Neural cell (in vitro differentiated cells): ENCODE data around the gene TTC34. TPM values are rescaled to one million over a fixed set of nuclear protein-coding genes. Genes with fewer than 3 reads are reported as not detected.
"Not testable (repeated sequence)": the region's sequence is repeated elsewhere in the genome, so short reads cannot be mapped to it uniquely, and the experiment has no call there.

ENCODE experiments used
- H2AFZ ChIP-seq: fragments of 200-600, 300-800 bp; sonication (generic), shearing (Covaris generic); 2 replicates; pipeline ENCODE4 v1.6.0; 2014; ENCODE audit warnings: low read depth, mild to moderate bottlenecking, antibody characterized with exemption, low read length, moderate library complexity
- H3F3A ChIP-seq: fragments of 200-600 bp; shearing (Covaris generic); 2 replicates; pipeline ENCODE4 v1.6.1; 2016; ENCODE audit warnings: mild to moderate bottlenecking, moderate library complexity, mixed read lengths, antibody characterized with exemption, low read length; ENCODE audit not compliant: insufficient read depth, poor library complexity, severe bottlenecking
- H3K27ac ChIP-seq: fragments of 200-600, 300-800 bp; sonication (generic), shearing (Covaris generic); 2 replicates; pipeline ENCODE4 v1.5.1; 2014; ENCODE audit warnings: mild to moderate bottlenecking, low read length, moderate library complexity
- H3K27me3 ChIP-seq: fragments of 300-800, 200-600 bp; sonication (generic), shearing (Covaris generic); 2 replicates; pipeline ENCODE4 v1.6.0; 2014; ENCODE audit warnings: mild to moderate bottlenecking, low read depth, low read length, moderate library complexity; ENCODE audit not compliant: insufficient read depth
- H3K36me3 ChIP-seq: fragments of 300-800, 200-600 bp; sonication (generic), shearing (Covaris generic); 2 replicates; pipeline ENCODE4 v1.5.1; 2014; ENCODE audit warnings: mild to moderate bottlenecking, antibody characterized with exemption, low read length, moderate library complexity; ENCODE audit not compliant: insufficient read depth
- H3K4me2 ChIP-seq: fragments of 300-800, 200-600 bp; sonication (generic), shearing (Covaris generic); 2 replicates; pipeline ENCODE4 v1.6.0; 2014; ENCODE audit warnings: mild to moderate bottlenecking, low read length
- H3K4me3 ChIP-seq: fragments of 300-800, 200-600 bp; sonication (generic), shearing (Covaris generic); 2 replicates; pipeline ENCODE4 v1.5.1; 2014; ENCODE audit warnings: mild to moderate bottlenecking, low read length, moderate library complexity
- H3K79me2 ChIP-seq: fragments of 200-600 bp; shearing (Covaris generic); replicated peaks from 2 replicates; pipeline ENCODE4 v1.6.0; 2014; ENCODE audit warnings: mild to moderate bottlenecking, low read length, moderate library complexity; ENCODE audit not compliant: insufficient read depth
- H3K9ac ChIP-seq: fragments of 300-800, 200-600 bp; sonication (generic), shearing (Covaris generic); 2 replicates; pipeline ENCODE4 v1.6.1; 2016; ENCODE audit warnings: mild to moderate bottlenecking, low read length, mixed read lengths
- H3K9me2 ChIP-seq: fragments of 200-600 bp; shearing (Covaris generic); 2 replicates; pipeline ENCODE4 v1.6.1; 2016; ENCODE audit warnings: mild to moderate bottlenecking, low read length, mixed read lengths; ENCODE audit not compliant: insufficient read depth
- H3K9me3 ChIP-seq: fragments of 200-600, 300-800 bp; sonication (generic), shearing (Covaris generic); 2 replicates; pipeline ENCODE4 v1.6.1; 2016; ENCODE audit warnings: mild to moderate bottlenecking, mixed run types, low read length, moderate library complexity, mixed read lengths
- H4K20me1 ChIP-seq: fragments of 200-600 bp; shearing (Covaris generic); 2 replicates; pipeline ENCODE4 v1.6.1; 2016; ENCODE audit warnings: mild to moderate bottlenecking, mixed run types; ENCODE audit not compliant: insufficient read depth
- EP300 ChIP-seq: fragments of 450-650 bp; conservative IDR thresholded peaks from 2 replicates; pipeline ENCODE4 v1.6.1; 2014; ENCODE audit warnings: antibody characterized with exemption, mild to moderate bottlenecking, moderate library complexity; ENCODE audit not compliant: poor library complexity, severe bottlenecking
- EZH2 ChIP-seq: fragments of 200-600, 300-800 bp; shearing (Covaris generic), sonication (generic); IDR thresholded peaks from 2 replicates; pipeline ENCODE4 v1.6.1; 2014; ENCODE audit warnings: antibody characterized with exemption, low read length, borderline replicate concordance, mild to moderate bottlenecking; ENCODE audit not compliant: insufficient read depth, poor library complexity, severe bottlenecking
- MXI1 ChIP-seq: fragments of 450-650 bp; conservative IDR thresholded peaks from 2 replicates; pipeline ENCODE4 v1.6.1; 2014; ENCODE audit warnings: antibody characterized with exemption, mild to moderate bottlenecking; ENCODE audit not compliant: poor library complexity, severe bottlenecking
- POLR2AphosphoS5 ChIP-seq: IDR thresholded peaks from 2 replicates; pipeline ENCODE4 v1.6.1; 2012
- RAD21 ChIP-seq: fragments of 450-650 bp; conservative IDR thresholded peaks from 2 replicates; pipeline ENCODE4 v1.6.1; 2014; ENCODE audit warnings: antibody characterized with exemption, mild to moderate bottlenecking, moderate library complexity
- SMC3 ChIP-seq: fragments of 450-650 bp; conservative IDR thresholded peaks from 2 replicates; pipeline ENCODE4 v1.6.1; 2014; ENCODE audit warnings: antibody characterized with exemption, mild to moderate bottlenecking, moderate library complexity; ENCODE audit not compliant: poor library complexity
- TAF1 ChIP-seq: IDR thresholded peaks from 2 replicates; pipeline ENCODE4 v1.6.1; 2012; ENCODE audit warnings: low read depth
- polyA plus RNA-seq: library from polyadenylated mRNA; depleted of rRNA; stranded (reverse); fragments of >200 nt; gene quantifications from 2 replicates; pipeline ENCODE4 v1.2.3, GENCODE V29; 2014
- TF ChIP-seq, protein P1 (sequence below): IDR thresholded peaks from 2 replicates; pipeline ENCODE4 v1.6.1; 2012; ENCODE audit warnings: borderline replicate concordance
- TF ChIP-seq, protein P2 (sequence below): fragments of 450-650 bp; IDR thresholded peaks from 2 replicates; pipeline ENCODE4 v1.5.1; 2014; ENCODE audit warnings: antibody characterized with exemption, mild to moderate bottlenecking, moderate library complexity; ENCODE audit not compliant: poor library complexity, severe bottlenecking

The TTC34 gene
- polyA plus RNA-seq, 1 donor from 2014 or later: 0.05 TPM

DNA sequence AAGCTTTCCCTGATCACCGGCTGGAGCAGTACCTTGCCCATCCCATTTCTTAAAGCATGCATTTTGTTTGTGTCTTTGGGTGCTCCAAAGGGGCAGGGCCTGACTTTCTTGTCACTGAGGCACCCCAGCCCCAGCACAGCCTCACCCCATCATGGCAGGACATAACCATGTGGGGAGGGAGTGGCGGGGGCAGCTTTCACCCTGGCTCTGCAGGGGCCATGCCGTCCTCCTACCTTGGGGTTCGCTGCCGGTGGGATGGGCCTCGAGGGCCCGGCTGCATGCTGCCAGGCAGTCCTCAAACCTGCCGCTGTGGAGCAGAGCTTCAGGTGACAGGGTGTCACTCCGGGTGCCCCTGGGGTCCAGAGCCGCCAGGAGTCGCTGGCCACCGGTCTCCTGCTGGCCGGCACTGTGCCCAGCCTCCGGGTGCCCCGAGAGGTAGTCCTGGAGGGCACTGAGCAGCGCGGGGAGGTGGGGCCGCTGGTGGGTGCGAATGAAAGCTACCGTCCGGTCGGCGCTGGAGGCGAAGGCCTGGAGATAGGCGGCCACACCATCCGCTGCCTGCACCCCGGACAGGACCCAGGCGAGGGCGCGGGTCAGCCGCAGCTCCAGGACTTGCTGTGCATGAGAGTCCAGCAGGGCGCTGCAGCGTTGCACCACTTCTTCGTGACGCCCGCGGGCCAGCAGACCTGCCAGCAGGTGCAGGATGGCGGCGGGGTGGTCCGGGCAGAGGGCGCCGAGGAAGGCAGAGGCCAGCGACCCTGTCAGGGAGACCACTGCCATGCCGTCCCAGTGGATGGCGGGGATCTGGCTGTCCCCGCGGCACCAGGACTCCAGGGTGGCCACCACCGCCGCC, 1.5 kb downstream of the TTC34 start:
- H3K4me3 ChIP-seq: no peak overlapping the region
- H3K9me2 ChIP-seq: no peaks in the 10 kb centered on the region
- H3K79me2 ChIP-seq: no peaks in the 10 kb centered on the region
- no peaks in the 10 kb centered on the region for H3K27me3 ChIP-seq
- H3K27ac ChIP-seq: no peak overlapping the region
- H3K4me2 ChIP-seq: no peak overlapping the region
- H3K9ac ChIP-seq: no peak overlapping the region
- no peak for TF ChIP-seq POLR2AphosphoS5
- no peak for TF ChIP-seq TAF1
- no peak for TF ChIP-seq RAD21
- TF ChIP-seq EP300: no peak
- TF ChIP-seq MXI1: no peak
- TF ChIP-seq, protein P1, sequence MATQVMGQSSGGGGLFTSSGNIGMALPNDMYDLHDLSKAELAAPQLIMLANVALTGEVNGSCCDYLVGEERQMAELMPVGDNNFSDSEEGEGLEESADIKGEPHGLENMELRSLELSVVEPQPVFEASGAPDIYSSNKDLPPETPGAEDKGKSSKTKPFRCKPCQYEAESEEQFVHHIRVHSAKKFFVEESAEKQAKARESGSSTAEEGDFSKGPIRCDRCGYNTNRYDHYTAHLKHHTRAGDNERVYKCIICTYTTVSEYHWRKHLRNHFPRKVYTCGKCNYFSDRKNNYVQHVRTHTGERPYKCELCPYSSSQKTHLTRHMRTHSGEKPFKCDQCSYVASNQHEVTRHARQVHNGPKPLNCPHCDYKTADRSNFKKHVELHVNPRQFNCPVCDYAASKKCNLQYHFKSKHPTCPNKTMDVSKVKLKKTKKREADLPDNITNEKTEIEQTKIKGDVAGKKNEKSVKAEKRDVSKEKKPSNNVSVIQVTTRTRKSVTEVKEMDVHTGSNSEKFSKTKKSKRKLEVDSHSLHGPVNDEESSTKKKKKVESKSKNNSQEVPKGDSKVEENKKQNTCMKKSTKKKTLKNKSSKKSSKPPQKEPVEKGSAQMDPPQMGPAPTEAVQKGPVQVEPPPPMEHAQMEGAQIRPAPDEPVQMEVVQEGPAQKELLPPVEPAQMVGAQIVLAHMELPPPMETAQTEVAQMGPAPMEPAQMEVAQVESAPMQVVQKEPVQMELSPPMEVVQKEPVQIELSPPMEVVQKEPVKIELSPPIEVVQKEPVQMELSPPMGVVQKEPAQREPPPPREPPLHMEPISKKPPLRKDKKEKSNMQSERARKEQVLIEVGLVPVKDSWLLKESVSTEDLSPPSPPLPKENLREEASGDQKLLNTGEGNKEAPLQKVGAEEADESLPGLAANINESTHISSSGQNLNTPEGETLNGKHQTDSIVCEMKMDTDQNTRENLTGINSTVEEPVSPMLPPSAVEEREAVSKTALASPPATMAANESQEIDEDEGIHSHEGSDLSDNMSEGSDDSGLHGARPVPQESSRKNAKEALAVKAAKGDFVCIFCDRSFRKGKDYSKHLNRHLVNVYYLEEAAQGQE: no peak
- TF ChIP-seq, protein P2, sequence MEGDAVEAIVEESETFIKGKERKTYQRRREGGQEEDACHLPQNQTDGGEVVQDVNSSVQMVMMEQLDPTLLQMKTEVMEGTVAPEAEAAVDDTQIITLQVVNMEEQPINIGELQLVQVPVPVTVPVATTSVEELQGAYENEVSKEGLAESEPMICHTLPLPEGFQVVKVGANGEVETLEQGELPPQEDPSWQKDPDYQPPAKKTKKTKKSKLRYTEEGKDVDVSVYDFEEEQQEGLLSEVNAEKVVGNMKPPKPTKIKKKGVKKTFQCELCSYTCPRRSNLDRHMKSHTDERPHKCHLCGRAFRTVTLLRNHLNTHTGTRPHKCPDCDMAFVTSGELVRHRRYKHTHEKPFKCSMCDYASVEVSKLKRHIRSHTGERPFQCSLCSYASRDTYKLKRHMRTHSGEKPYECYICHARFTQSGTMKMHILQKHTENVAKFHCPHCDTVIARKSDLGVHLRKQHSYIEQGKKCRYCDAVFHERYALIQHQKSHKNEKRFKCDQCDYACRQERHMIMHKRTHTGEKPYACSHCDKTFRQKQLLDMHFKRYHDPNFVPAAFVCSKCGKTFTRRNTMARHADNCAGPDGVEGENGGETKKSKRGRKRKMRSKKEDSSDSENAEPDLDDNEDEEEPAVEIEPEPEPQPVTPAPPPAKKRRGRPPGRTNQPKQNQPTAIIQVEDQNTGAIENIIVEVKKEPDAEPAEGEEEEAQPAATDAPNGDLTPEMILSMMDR: no peak
- TF ChIP-seq SMC3: no peak
- TF ChIP-seq EZH2: no peak
- no peak overlapping the region for H2AFZ ChIP-seq
- no peaks in the 10 kb centered on the region for H3K36me3 ChIP-seq
- H3K9me3 ChIP-seq: peaks cover 10% of the 10 kb centered on the region
- no peaks in the 10 kb centered on the region for H4K20me1 ChIP-seq
- no peaks in the 10 kb centered on the region for H3F3A ChIP-seq

DNA sequence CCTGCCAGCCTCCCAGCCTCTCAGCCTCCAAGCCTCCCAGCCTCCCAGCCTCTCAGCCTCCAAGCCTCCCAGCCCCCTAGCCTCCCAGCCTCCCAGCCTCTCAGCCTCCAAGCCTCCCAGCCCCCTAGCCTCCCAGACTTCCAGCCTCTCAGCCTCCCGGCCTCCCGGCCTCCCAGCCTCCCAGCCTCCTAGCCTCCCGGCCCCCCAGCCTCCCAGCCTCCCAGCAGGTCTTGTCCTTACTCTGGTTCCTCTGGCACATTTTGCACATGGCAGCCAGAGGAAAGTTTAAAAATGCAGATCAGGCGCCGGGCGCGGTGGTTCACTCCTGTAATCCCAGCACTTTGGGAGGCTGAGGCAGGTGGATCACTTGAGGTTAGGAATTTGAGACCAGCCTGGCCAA, 2.5 kb downstream of the TTC34 start:
- H3K9ac ChIP-seq, H3F3A ChIP-seq, H3K79me2 ChIP-seq, H4K20me1 ChIP-seq, H3K36me3 ChIP-seq, H3K4me2 ChIP-seq, H3K9me2 ChIP-seq, H3K4me3 ChIP-seq, H3K9me3 ChIP-seq, H3K27me3 ChIP-seq, H3K27ac ChIP-seq, H2AFZ ChIP-seq: not testable (repeated sequence)
